Measurements from ENCODE around the gene HNRNPA0.

Gene HNRNPA0

GRCh38 chr5:137737349-137738131 lies 16.6 kb downstream of the HNRNPA0 start:
- TF ChIP-seq CTCF (conservative IDR thresholded peaks at IDR 0.05; ENCODE audit: low read length): no peak
- no peak for TF ChIP-seq EZH2phosphoT487 (IDR thresholded peaks at IDR 0.05; ENCODE audit: borderline replicate concordance)
- H3K4me1 ChIP-seq (ENCODE audit: insufficient read depth, low read length, poor library complexity, severe bottlenecking): peaks cover 43% of the 10 kb centered on the region
- H2AFZ ChIP-seq (ENCODE audit: low read length): no peak overlapping the region; the same call in 1 of the 2 replicates
- H3K4me3 ChIP-seq (ENCODE audit: low read length, poor library complexity, severe bottlenecking): no peak overlapping the region
- H3K27me3 ChIP-seq (ENCODE audit: insufficient read depth, low read length, poor library complexity, severe bottlenecking): no peaks in the 10 kb centered on the region
- H3K9me3 ChIP-seq (ENCODE audit: insufficient read depth, low read depth, low read length): no peaks in the 10 kb centered on the region
- no peak overlapping the region for H3K9ac ChIP-seq (ENCODE audit: low read depth, low read length, poor library complexity, severe bottlenecking)
- 0 out of 2 replicates have a peak, but pooled peaks cover 3% of the 10 kb centered on the region for H3F3A ChIP-seq (ENCODE audit: low read depth)
- H3K4me2 ChIP-seq (ENCODE audit: low read depth, low read length, poor library complexity, severe bottlenecking): peak overlapping the region; percentile 19
- H3K9me2 ChIP-seq (replicated peaks; ENCODE audit: low read depth, low read length): no peaks in the 10 kb centered on the region
- peaks cover 20% of the 10 kb centered on the region for H3K79me2 ChIP-seq (ENCODE audit: insufficient read depth, low read length)
- H3K36me3 ChIP-seq (ENCODE audit: insufficient read depth, low read length): no peaks in the 10 kb centered on the region
- H4K20me1 ChIP-seq (ENCODE audit: insufficient read depth, low read length, poor library complexity, severe bottlenecking): no peaks in the 10 kb centered on the region

GRCh38 chr5:137736496-137736895 lies 17.7 kb downstream of the HNRNPA0 start:
- Histone ChIP-seq H3K9me3 (ENCODE audit: insufficient read depth, low read depth, low read length) (no peaks in the 10 kb centered on the region), H3K27me3 (ENCODE audit: insufficient read depth, low read length, poor library complexity, severe bottlenecking) (no peaks in the 10 kb centered on the region), H3K9ac (ENCODE audit: low read depth, low read length, poor library complexity, severe bottlenecking) (no peak overlapping the region), H3K79me2 (ENCODE audit: insufficient read depth, low read length) (peaks cover 28% of the 10 kb centered on the region), H3K9me2 (replicated peaks; ENCODE audit: low read depth, low read length) (no peaks in the 10 kb centered on the region), H3K4me2 (ENCODE audit: low read depth, low read length, poor library complexity, severe bottlenecking) (peak overlapping the region; percentile 86), H3K36me3 (ENCODE audit: insufficient read depth, low read length) (no peaks in the 10 kb centered on the region), H3K4me3 (ENCODE audit: low read length, poor library complexity, severe bottlenecking) (peak overlapping the region; percentile 87), H4K20me1 (ENCODE audit: insufficient read depth, low read length, poor library complexity, severe bottlenecking) (no peaks in the 10 kb centered on the region), H2AFZ (ENCODE audit: low read length) (peak overlapping the region; percentile 84; the same call in 1 of the 2 replicates), H3F3A (ENCODE audit: low read depth) (0 out of 2 replicates have a peak, but pooled peaks cover 3% of the 10 kb centered on the region), H3K4me1 (ENCODE audit: insufficient read depth, low read length, poor library complexity, severe bottlenecking) (peaks cover 54% of the 10 kb centered on the region)
- TF ChIP-seq CTCF (conservative IDR thresholded peaks at IDR 0.05; ENCODE audit: low read length): no peak
- no peak for TF ChIP-seq EZH2phosphoT487 (IDR thresholded peaks at IDR 0.05; ENCODE audit: borderline replicate concordance)

- H3K4me1 ChIP-seq (ENCODE audit: insufficient read depth, low read length, poor library complexity, severe bottlenecking): peaks cover 60% of the 10 kb centered on the region
- H3K4me2 ChIP-seq (ENCODE audit: low read depth, low read length, poor library complexity, severe bottlenecking): peak within 1 kb of the TSS; percentile 86
- H3K9me3 ChIP-seq (ENCODE audit: insufficient read depth, low read depth, low read length): no peaks in the 10 kb centered on the region
- H3K27me3 ChIP-seq (ENCODE audit: insufficient read depth, low read length, poor library complexity, severe bottlenecking): no peaks in the 10 kb centered on the region
- TF ChIP-seq CTCF (conservative IDR thresholded peaks at IDR 0.05; ENCODE audit: low read length) (peak; percentile 45), EZH2phosphoT487 (IDR thresholded peaks at IDR 0.05; ENCODE audit: borderline replicate concordance) (no peak)
- no peaks in the 10 kb centered on the region for H4K20me1 ChIP-seq (ENCODE audit: insufficient read depth, low read length, poor library complexity, severe bottlenecking)
- H3K9ac ChIP-seq (ENCODE audit: low read depth, low read length, poor library complexity, severe bottlenecking): peak within 1 kb of the TSS; percentile 66
- H3K79me2 ChIP-seq (ENCODE audit: insufficient read depth, low read length): peaks cover 34% of the 10 kb centered on the region
- H2AFZ ChIP-seq (ENCODE audit: low read length): peak within 1 kb of the TSS; percentile 84
- H3K9me2 ChIP-seq (replicated peaks; ENCODE audit: low read depth, low read length): no peaks in the 10 kb centered on the region
- peak within 1 kb of the TSS; percentile 87 for H3K4me3 ChIP-seq (ENCODE audit: low read length, poor library complexity, severe bottlenecking)
- H3F3A ChIP-seq (ENCODE audit: low read depth): 0 out of 2 replicates have a peak, but pooled peaks cover 3% of the 10 kb centered on the region
- no peaks in the 10 kb centered on the region for H3K36me3 ChIP-seq (ENCODE audit: insufficient read depth, low read length)
Observed at GRCh38 chr5:137735555-137736284, 18.4 kb downstream of the HNRNPA0 start, which contains the start of gene KLHL3. KLHL3 (minus strand) TSS chr5:137736089; CDS start chr5:137735646, 443 bp downstream.

All from Loucy (cell line).